Pancreas (tissue), 10 donors: Measurements from ENCODE around the gene ASPRV1. TPM values are rescaled to one million over a fixed set of nuclear protein-coding genes. Genes with fewer than 3 reads are reported as not detected.
A peak's percentile ranks its signal among the peaks of the same experiment; 100 is the strongest.

Experiments
- ATAC-seq, 4 donors: fragments of 200-7000 bp; cut with Tn5 transposase; one replicate each; pipeline versions ENCODE4 v1.8.0 to v1.9.1; 2020; ENCODE audit warnings: mild to moderate bottlenecking in 4 of 4, moderate library complexity in 4 of 4
- DNase-seq, 6 donors: peaks; one replicate each; pipeline ENCODE4 v3.0.0-alpha.2; 2020
- FAIRE-seq: peaks from 2 replicates; lab custom pipeline; 2012; peaks lifted over from hg19 to GRCh38; lab: Jason Lieb, UNC
- H3K27ac ChIP-seq, 4 donors: fragments of 200-600 bp; sonication (generic); 1 replicate in 3 of 4; 2 replicates in 1 of 4; pipeline versions ENCODE4 v1.5.0 to v1.8.0; 2020
- H3K27me3 ChIP-seq, 4 donors: fragments of 200-600 bp; one replicate each; pipeline ENCODE4 v1.8.0; 2021
- H3K36me3 ChIP-seq, 3 donors: fragments of 200-600 bp; sonication (generic) in 1 of 3; one replicate each; pipeline versions ENCODE4 v1.5.0 to v1.8.0; 2020 to 2021
- H3K4me1 ChIP-seq, 3 donors: fragments of 200-600 bp; one replicate each; pipeline ENCODE4 v1.8.0; 2021
- H3K4me3 ChIP-seq, 4 donors: fragments of 200-600 bp; sonication (generic) in 2 of 4; one replicate each; pipeline versions ENCODE4 v1.5.0 to v1.8.0; 2020 to 2021
- H3K9me3 ChIP-seq, 4 donors: fragments of 200-600 bp; one replicate each; pipeline ENCODE4 v1.8.0; 2021
- WGBS, 2 donors: extraction: QIAGEN DNeasy Blood & Tissue Kit; methylation state at CpG; one replicate each; pipeline ENCODE4 v1.1.7; 2013; 5-methylcytosine and 5-hydroxymethylcytosine counted together
- intact Hi-C, 3 donors: fragments of 100-400 bp; cut with DNase I; formaldehyde crosslinking; loops; one replicate each; pipeline versions ENCODE4 v1.11.1 to v1.14.2; 2022
- polyA plus RNA-seq, 2 donors: library from polyadenylated mRNA; stranded (reverse); fragments of 200-250 nt; gene quantifications; one replicate each; pipeline ENCODE4 v1.2.3, GENCODE V29; 2013
- total RNA-seq, 6 donors: library from RNA; stranded (reverse); fragmentation: NEBNext Ultra II Directional in 4 of 6; extraction: Animal tissue kit (Norgen Biotek cat#: 25700) in 4 of 6; gene quantifications; one replicate each; pipeline versions ENCODE4 v1.2.1 to v1.2.4, GENCODE V29; 2021 to 2023
- TF ChIP-seq, protein P1 (sequence below), 4 donors: fragments of 200-600 bp; sonication (generic) in 3 of 4; IDR thresholded peaks; one replicate each; pipeline versions ENCODE4 v1.5.0 to v1.8.0; 2021; ENCODE audit warnings: antibody characterized with exemption in 4 of 4
- donor health status: healthy with polysubstance abuse.
- donor health status: DM: no; HTN: no; CAD: no; lungs with moderate emphysema.
- donor health status: DM: no; HTN: no; CAD: no.
- donor health status: control.
- donor health status: control.
- donor health status: Bipolar disorder and iron deficiency.
- donor health status: DM: yes; HTN: yes; CAD: no.
- donor health status: DM: no; HTN: no; CAD: no.
- donor health status: DM: no; HTN: no; CAD: no.
- donor health status: DM: yes; HTN: yes; CAD: no.

Gene ASPRV1
- total and polyA plus RNA-seq, 8 donors, result 0.12 to 1.2 (median 0.29) TPM

DNA sequence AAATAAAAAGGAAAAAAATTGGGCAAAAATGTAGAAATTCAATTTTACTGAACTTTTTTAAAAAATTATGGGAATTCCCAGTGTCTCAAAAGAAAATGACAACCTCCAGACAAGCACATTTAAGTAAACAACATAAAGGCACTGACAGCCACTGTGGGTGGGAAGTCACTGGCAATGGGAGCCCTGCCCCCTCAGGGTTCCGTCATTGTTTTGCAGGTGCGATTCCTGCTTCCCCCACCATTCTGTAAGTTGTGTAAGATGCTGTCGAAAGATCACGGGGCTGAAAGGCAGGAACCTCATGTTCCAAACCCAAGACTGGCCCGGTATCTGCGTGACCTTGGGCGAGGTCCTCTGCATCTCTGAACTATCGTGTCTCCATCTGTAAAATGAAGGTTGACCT, 15.8 kb upstream of the ASPRV1 start:
- H3K4me3 ChIP-seq, result no peak overlapping the region
- 89% methylated on average over 8 of the region's 8 CpGs for WGBS, 2 donors
- no peaks in the 10 kb centered on the region for H3K27me3 ChIP-seq
- H3K9me3 ChIP-seq, result no peaks in the 10 kb centered on the region
- FAIRE-seq (no peak), ATAC-seq (no peak), DNase-seq (no peak)
- no peaks in the 10 kb centered on the region for H3K36me3 ChIP-seq
- H3K27ac ChIP-seq, result no peak overlapping the region
- intact Hi-C loops, result no loop called here
- TF ChIP-seq, protein P1, sequence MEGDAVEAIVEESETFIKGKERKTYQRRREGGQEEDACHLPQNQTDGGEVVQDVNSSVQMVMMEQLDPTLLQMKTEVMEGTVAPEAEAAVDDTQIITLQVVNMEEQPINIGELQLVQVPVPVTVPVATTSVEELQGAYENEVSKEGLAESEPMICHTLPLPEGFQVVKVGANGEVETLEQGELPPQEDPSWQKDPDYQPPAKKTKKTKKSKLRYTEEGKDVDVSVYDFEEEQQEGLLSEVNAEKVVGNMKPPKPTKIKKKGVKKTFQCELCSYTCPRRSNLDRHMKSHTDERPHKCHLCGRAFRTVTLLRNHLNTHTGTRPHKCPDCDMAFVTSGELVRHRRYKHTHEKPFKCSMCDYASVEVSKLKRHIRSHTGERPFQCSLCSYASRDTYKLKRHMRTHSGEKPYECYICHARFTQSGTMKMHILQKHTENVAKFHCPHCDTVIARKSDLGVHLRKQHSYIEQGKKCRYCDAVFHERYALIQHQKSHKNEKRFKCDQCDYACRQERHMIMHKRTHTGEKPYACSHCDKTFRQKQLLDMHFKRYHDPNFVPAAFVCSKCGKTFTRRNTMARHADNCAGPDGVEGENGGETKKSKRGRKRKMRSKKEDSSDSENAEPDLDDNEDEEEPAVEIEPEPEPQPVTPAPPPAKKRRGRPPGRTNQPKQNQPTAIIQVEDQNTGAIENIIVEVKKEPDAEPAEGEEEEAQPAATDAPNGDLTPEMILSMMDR (IDR thresholded peaks at IDR 0.05), result no peak
- no peaks in the 10 kb centered on the region for H3K4me1 ChIP-seq

- Histone ChIP-seq H3K4me1 (no peaks in the 10 kb centered on the region), H3K27me3 (no peaks in the 10 kb centered on the region), H3K27ac (peak overlapping the region in 1 of 4 donors; percentile 12), H3K9me3 (no peaks in the 10 kb centered on the region), H3K4me3 (no peak overlapping the region), H3K36me3 (no peaks in the 10 kb centered on the region)
- TF ChIP-seq, protein P1 (IDR thresholded peaks at IDR 0.05), result no peak
- no peak for DNase-seq
- FAIRE-seq, result no peak
- WGBS, 2 donors, result 84 to 86% methylated on average over 13 of the region's 13 CpGs
- ATAC-seq, result no peak
- intact Hi-C loops, result no loop called here
Measured at GRCh38 chr2:69975853-69976462, 14.5 kb upstream of the ASPRV1 start.

DNA sequence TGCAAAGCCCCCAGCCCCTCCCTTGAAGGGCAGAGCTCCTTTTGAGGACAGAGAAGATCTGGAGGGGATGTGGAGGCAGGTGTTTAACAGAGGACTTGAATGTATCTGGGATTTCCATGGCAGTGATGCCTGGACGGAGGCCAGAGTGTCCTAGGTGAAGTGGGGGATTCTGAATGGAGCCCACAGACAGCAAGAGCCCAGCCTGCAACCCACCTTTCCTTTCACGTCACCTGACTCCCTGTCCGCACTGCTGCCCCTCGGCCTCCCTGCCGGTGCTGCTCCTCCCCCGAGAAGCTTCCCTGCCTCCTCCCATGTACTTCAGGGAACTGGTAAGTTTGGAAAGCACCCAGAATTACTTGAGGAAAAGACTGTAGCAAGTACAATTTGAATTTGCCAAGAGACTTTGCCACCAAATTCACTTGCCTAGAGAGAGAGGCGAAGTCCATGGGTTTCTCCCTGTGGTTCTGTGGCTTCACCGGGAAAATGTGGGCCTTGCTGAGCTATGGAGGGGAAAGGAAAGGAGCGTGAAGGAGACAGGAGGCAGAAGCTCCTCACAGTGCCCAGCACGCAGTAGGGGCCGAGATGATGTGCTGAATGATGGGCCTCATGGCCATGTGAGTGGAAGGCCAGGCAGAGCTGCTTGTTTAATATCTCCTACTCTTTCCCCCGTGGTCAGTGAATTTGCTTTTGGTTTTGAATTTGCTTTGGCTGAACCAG, 13.9 kb upstream of the ASPRV1 start:
- Histone ChIP-seq H3K36me3 (no peaks in the 10 kb centered on the region), H3K4me3 (no peak overlapping the region), H3K27ac (no peak overlapping the region), H3K27me3 (no peaks in the 10 kb centered on the region), H3K9me3 (no peaks in the 10 kb centered on the region), H3K4me1 (no peaks in the 10 kb centered on the region)
- TF ChIP-seq, protein P1 (IDR thresholded peaks at IDR 0.05), result no peak
- ATAC-seq (no peak), FAIRE-seq (no peak), DNase-seq (no peak)
- WGBS, 2 donors, result 85 to 86% methylated on average over 12 of the region's 12 CpGs
- intact Hi-C loops, result no loop called here

GRCh38 chr2:69973335-69973735, 11.9 kb upstream of the ASPRV1 start:
- FAIRE-seq (no peak), ATAC-seq (no peak), DNase-seq (no peak)
- Histone ChIP-seq H3K4me3 (no peak overlapping the region), H3K4me1 (no peaks in the 10 kb centered on the region), H3K27me3 (no peaks in the 10 kb centered on the region), H3K9me3 (no peaks in the 10 kb centered on the region), H3K27ac (no peak overlapping the region), H3K36me3 (no peaks in the 10 kb centered on the region)
- TF ChIP-seq, protein P1 (IDR thresholded peaks at IDR 0.05), result no peak
- 70 to 73% methylated on average over 4 of the region's 4 CpGs for WGBS, 2 donors
- intact Hi-C loops, result no loop called here

DNA sequence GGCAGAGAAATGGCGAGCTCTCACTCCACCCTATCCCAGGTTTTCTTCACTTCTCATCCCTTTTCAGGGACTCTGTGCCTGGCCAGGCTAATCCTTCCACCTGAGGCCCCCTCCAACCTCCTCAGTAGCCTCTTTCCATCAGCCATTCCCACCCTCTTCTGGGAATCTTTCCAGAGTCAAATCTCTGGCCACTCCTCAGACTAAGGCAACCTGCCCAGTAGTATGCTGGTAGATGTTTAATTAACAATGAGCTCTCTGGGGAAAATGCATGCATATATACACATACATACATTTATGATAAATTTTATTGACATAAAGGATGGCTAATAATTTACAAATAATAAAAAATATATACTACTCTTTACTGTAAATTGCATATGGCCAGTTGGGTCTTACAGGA, 11.4 kb upstream of the ASPRV1 start:
- intact Hi-C loops, result no loop called here
- 94 to 100% methylated on average over 1 of the region's 1 CpG for WGBS, 2 donors
- H3K27me3 ChIP-seq, result no peaks in the 10 kb centered on the region
- DNase-seq (no peak), FAIRE-seq (no peak), ATAC-seq (no peak)
- H3K27ac ChIP-seq, result no peak overlapping the region
- no peaks in the 10 kb centered on the region for H3K4me1 ChIP-seq
- H3K9me3 ChIP-seq, result no peaks in the 10 kb centered on the region
- TF ChIP-seq, protein P1 (IDR thresholded peaks at IDR 0.05), result no peak
- no peaks in the 10 kb centered on the region for H3K36me3 ChIP-seq
- H3K4me3 ChIP-seq, result no peak overlapping the region
